H1 (cell line): ENCODE results near the gene FAM186B. TPM values are rescaled to one million over a fixed set of nuclear protein-coding genes. Genes with fewer than 3 reads are reported as not detected.

Source experiments
- BACH1 ChIP-seq: IDR thresholded peaks from 2 replicates; pipeline ENCODE4 v1.6.1; 2012; ENCODE audit warnings: low read length, improper control_type of control experiment
- CHD1 ChIP-seq: IDR thresholded peaks from 2 replicates; pipeline ENCODE4 v1.6.1; 2012; ENCODE audit warnings: low read depth, low read length, improper control_type of control experiment
- NRF1 ChIP-seq: IDR thresholded peaks from 2 replicates; pipeline ENCODE4 v1.6.1; 2011; ENCODE audit warnings: mild to moderate bottlenecking, low read depth, low read length, improper control_type of control experiment
- RNF2 ChIP-seq: fragments of 200-900, 300-1000 bp; sonication (generic); IDR thresholded peaks from 2 replicates; pipeline ENCODE4 v1.7.1; 2016; ENCODE audit warnings: borderline replicate concordance, low read depth, mild to moderate bottlenecking, antibody characterized with exemption, low read length; ENCODE audit not compliant: poor library complexity, severe bottlenecking; ENCODE audit errors: missing control alignments
- TCF12 ChIP-seq: IDR thresholded peaks from 2 replicates; pipeline ENCODE4 v1.6.1; 2011; ENCODE audit warnings: low read depth, mild to moderate bottlenecking, low read length
- polyA plus RNA-seq, 7 experiments: library from polyadenylated mRNA; depleted of rRNA in 3 of 7; stranded (reverse) in 5 of 7; unstranded in 2 of 7; fragments of >200 nt in 5 of 7; fragments of 200-250 nt in 2 of 7; gene quantifications; 1 replicate in 5 of 7; 2 replicates in 1 of 7; 4 replicates in 1 of 7; pipeline versions ENCODE4 v1.2.1 to v1.2.3, GENCODE V29; 2011 to 2013; ENCODE audit warnings: missing spikeins in 2 of 7, mixed read lengths in 2 of 7
- total RNA-seq: library from RNA; stranded (reverse); fragmentation: NEBNext Ultra II Directional; extraction: Animal tissue kit (Norgen Biotek cat#: 25700); gene quantifications from 2 replicates; pipeline ENCODE4 v1.2.1, GENCODE V29; 2021
- TF ChIP-seq, protein P1 (sequence below): fragments of 300-600 bp; sonication (generic); IDR thresholded peaks from 2 replicates; pipeline ENCODE4 v1.7.1; 2012; ENCODE audit warnings: low read length, moderate library complexity, mild to moderate bottlenecking, inconsistent platforms; ENCODE audit not compliant: insufficient replicate concordance
- TF ChIP-seq, protein P2 (sequence below): IDR thresholded peaks from 2 replicates; pipeline ENCODE4 v1.6.1; 2012; ENCODE audit warnings: low read length, inconsistent platforms

The FAM186B gene
- total and polyA plus RNA-seq, 2 of the 8 experiments (the other 6 are each of a cell fraction or from before 2014, with no cell fraction given) = 0.12 to 0.73 TPM

DNA sequence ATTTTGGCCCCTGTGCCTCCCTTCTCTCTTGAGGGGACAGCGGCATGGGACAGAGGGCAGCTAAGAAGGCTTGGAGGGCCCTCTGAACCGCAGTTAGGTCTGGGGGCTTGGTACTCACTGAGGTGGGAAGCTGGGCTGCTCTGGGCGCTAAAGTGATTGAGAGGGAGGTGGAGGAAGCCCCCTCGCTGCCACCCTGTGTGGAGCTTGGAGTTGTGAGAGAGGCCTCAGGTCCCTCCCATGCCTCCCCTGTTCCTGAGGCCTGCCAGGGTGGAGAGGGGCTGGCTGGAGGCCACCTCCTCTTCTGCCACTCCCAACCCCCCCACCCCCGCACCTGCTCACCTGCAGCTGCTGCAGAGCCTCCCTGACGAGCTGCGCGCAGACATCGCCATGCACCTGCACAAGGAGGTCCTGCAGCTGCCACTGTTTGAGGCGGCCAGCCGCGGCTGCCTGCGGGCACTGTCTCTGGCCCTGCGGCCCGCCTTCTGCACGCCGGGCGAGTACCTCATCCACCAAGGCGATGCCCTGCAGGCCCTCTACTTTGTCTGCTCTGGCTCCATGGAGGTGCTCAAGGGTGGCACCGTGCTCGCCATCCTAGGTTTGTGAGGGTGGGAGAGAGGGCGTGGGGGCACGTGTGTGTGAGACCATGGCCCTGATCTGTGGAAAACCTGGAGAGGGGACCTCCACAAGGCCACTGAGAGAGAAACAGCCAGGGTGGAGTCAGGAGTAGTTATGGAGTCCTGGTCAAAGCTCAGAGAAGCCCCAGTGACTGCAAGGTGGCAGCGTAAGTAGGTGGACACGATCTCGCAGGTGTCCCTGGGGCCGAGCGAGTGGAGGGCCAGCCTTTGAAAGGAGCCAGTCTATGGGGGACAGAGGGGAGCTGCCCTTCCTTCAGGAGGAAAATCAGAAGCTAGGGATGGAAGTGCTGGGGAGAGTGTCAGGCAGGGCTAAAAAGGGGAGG, 55.4 kb downstream of the FAM186B start (continued):
- TF ChIP-seq, protein P1, sequence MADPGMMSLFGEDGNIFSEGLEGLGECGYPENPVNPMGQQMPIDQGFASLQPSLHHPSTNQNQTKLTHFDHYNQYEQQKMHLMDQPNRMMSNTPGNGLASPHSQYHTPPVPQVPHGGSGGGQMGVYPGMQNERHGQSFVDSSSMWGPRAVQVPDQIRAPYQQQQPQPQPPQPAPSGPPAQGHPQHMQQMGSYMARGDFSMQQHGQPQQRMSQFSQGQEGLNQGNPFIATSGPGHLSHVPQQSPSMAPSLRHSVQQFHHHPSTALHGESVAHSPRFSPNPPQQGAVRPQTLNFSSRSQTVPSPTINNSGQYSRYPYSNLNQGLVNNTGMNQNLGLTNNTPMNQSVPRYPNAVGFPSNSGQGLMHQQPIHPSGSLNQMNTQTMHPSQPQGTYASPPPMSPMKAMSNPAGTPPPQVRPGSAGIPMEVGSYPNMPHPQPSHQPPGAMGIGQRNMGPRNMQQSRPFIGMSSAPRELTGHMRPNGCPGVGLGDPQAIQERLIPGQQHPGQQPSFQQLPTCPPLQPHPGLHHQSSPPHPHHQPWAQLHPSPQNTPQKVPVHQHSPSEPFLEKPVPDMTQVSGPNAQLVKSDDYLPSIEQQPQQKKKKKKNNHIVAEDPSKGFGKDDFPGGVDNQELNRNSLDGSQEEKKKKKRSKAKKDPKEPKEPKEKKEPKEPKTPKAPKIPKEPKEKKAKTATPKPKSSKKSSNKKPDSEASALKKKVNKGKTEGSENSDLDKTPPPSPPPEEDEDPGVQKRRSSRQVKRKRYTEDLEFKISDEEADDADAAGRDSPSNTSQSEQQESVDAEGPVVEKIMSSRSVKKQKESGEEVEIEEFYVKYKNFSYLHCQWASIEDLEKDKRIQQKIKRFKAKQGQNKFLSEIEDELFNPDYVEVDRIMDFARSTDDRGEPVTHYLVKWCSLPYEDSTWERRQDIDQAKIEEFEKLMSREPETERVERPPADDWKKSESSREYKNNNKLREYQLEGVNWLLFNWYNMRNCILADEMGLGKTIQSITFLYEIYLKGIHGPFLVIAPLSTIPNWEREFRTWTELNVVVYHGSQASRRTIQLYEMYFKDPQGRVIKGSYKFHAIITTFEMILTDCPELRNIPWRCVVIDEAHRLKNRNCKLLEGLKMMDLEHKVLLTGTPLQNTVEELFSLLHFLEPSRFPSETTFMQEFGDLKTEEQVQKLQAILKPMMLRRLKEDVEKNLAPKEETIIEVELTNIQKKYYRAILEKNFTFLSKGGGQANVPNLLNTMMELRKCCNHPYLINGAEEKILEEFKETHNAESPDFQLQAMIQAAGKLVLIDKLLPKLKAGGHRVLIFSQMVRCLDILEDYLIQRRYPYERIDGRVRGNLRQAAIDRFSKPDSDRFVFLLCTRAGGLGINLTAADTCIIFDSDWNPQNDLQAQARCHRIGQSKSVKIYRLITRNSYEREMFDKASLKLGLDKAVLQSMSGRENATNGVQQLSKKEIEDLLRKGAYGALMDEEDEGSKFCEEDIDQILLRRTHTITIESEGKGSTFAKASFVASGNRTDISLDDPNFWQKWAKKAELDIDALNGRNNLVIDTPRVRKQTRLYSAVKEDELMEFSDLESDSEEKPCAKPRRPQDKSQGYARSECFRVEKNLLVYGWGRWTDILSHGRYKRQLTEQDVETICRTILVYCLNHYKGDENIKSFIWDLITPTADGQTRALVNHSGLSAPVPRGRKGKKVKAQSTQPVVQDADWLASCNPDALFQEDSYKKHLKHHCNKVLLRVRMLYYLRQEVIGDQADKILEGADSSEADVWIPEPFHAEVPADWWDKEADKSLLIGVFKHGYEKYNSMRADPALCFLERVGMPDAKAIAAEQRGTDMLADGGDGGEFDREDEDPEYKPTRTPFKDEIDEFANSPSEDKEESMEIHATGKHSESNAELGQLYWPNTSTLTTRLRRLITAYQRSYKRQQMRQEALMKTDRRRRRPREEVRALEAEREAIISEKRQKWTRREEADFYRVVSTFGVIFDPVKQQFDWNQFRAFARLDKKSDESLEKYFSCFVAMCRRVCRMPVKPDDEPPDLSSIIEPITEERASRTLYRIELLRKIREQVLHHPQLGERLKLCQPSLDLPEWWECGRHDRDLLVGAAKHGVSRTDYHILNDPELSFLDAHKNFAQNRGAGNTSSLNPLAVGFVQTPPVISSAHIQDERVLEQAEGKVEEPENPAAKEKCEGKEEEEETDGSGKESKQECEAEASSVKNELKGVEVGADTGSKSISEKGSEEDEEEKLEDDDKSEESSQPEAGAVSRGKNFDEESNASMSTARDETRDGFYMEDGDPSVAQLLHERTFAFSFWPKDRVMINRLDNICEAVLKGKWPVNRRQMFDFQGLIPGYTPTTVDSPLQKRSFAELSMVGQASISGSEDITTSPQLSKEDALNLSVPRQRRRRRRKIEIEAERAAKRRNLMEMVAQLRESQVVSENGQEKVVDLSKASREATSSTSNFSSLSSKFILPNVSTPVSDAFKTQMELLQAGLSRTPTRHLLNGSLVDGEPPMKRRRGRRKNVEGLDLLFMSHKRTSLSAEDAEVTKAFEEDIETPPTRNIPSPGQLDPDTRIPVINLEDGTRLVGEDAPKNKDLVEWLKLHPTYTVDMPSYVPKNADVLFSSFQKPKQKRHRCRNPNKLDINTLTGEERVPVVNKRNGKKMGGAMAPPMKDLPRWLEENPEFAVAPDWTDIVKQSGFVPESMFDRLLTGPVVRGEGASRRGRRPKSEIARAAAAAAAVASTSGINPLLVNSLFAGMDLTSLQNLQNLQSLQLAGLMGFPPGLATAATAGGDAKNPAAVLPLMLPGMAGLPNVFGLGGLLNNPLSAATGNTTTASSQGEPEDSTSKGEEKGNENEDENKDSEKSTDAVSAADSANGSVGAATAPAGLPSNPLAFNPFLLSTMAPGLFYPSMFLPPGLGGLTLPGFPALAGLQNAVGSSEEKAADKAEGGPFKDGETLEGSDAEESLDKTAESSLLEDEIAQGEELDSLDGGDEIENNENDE = no peak
- no peak for TF ChIP-seq RNF2
- no peak for TF ChIP-seq CHD1
- TF ChIP-seq TCF12 = no peak
- TF ChIP-seq NRF1 = no peak
- TF ChIP-seq BACH1 = no peak
- TF ChIP-seq, protein P2, sequence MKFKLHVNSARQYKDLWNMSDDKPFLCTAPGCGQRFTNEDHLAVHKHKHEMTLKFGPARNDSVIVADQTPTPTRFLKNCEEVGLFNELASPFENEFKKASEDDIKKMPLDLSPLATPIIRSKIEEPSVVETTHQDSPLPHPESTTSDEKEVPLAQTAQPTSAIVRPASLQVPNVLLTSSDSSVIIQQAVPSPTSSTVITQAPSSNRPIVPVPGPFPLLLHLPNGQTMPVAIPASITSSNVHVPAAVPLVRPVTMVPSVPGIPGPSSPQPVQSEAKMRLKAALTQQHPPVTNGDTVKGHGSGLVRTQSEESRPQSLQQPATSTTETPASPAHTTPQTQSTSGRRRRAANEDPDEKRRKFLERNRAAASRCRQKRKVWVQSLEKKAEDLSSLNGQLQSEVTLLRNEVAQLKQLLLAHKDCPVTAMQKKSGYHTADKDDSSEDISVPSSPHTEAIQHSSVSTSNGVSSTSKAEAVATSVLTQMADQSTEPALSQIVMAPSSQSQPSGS = no peak
